Lung (tissue), 12 donors: Measurements from ENCODE around the gene TALDO1. TPM values are rescaled to one million over a fixed set of nuclear protein-coding genes. Genes with fewer than 3 reads are reported as not detected.
A peak's percentile ranks its signal among the peaks of the same experiment; 100 is the strongest.

Experiments used
- ATAC-seq: fragments of 200-7000 bp; cut with Tn5 transposase; one replicate; pipeline ENCODE4 v1.9.1; 2020; ENCODE audit warnings: moderate number of reproducible peaks; ENCODE audit not compliant: insufficient read depth, low FRiP score
- DNase-seq, 3 donors: peaks; one replicate each; pipeline ENCODE4 v3.0.0-alpha.2; 2013 to 2017
- H3K27ac ChIP-seq, 2 donors: one replicate each; pipeline ENCODE4 v1.5.1; 2013; ENCODE audit warnings: mild to moderate bottlenecking in 2 of 2, moderate library complexity in 2 of 2, control low read depth in 1 of 2, inconsistent platforms in 1 of 2, low read depth in 1 of 2, low read length in 1 of 2
- H3K27me3 ChIP-seq, 3 donors: one replicate each; pipeline ENCODE4 v1.5.1; 2013; ENCODE audit warnings: low read length in 2 of 3; ENCODE audit not compliant: control insufficient read depth in 3 of 3, insufficient read depth in 3 of 3
- H3K36me3 ChIP-seq, 4 donors: one replicate each; pipeline ENCODE4 v1.5.1; 2013; ENCODE audit warnings: low read length in 4 of 4, mild to moderate bottlenecking in 1 of 4, moderate library complexity in 1 of 4; ENCODE audit not compliant: control insufficient read depth in 4 of 4, insufficient read depth in 4 of 4
- H3K4me1 ChIP-seq, 5 donors: one replicate each; pipeline ENCODE4 v1.5.1; 2013; ENCODE audit warnings: low read length in 5 of 5, mild to moderate bottlenecking in 2 of 5, moderate library complexity in 1 of 5; ENCODE audit not compliant: control insufficient read depth in 5 of 5, insufficient read depth in 5 of 5
- H3K4me3 ChIP-seq: one replicate; pipeline ENCODE4 v1.5.1; 2013; ENCODE audit warnings: mild to moderate bottlenecking, control low read depth, moderate library complexity
- H3K9ac ChIP-seq, 2 donors: one replicate each; pipeline ENCODE4 v1.5.1; 2013; ENCODE audit warnings: low read length in 2 of 2, control low read depth in 1 of 2; ENCODE audit not compliant: insufficient read depth in 1 of 2
- H3K9me3 ChIP-seq, 4 donors: one replicate each; pipeline ENCODE4 v1.5.1; 2013; ENCODE audit warnings: low read length in 3 of 4, mild to moderate bottlenecking in 1 of 4, moderate library complexity in 1 of 4; ENCODE audit not compliant: control insufficient read depth in 4 of 4, insufficient read depth in 3 of 4
- CTCF ChIP-seq: IDR thresholded peaks from 2 replicates; pipeline ENCODE4 v1.5.1; 2012; ENCODE audit warnings: mild to moderate bottlenecking; ENCODE audit errors: control extremely low read depth, extremely low read depth
- WGBS, 2 donors: extraction: QIAGEN DNeasy Blood & Tissue Kit; methylation state at CpG; one replicate each; pipeline ENCODE4 v1.1.7; 2013; 5-methylcytosine and 5-hydroxymethylcytosine counted together
- polyA plus RNA-seq, 2 donors: library from polyadenylated mRNA; stranded (reverse); fragments of 200-250 nt; gene quantifications; one replicate each; pipeline ENCODE4 v1.2.1, GENCODE V29; 2013
- total RNA-seq, 2 donors: library from RNA; depleted of rRNA in 1 of 2; stranded (reverse); fragments of >200 nt in 1 of 2; gene quantifications; one replicate each; pipeline ENCODE4 v1.2.1, GENCODE V29; 2014 to 2021
- donor health status: control.
- donor health status: control.
- donor health status: Bipolar disorder and iron deficiency.
- donor health status: healthy.
- donor health status: DM: yes; HTN: yes; CAD: no.

Gene TALDO1
- total and polyA plus RNA-seq, 4 donors: 128 to 311 (median 239) TPM

- DNase-seq: no peak
Measured at GRCh38 chr11:702462-703461, 44.5 kb upstream of the TALDO1 start.

GRCh38 chr11:703506-703905 is 43.8 kb upstream of the TALDO1 start:
- WGBS, 2 donors: 92 to 93% methylated on average over 9 of the region's 9 CpGs
- peak overlapping the region in 1 of 2 donors; percentile 68 for H3K27ac ChIP-seq

More at GRCh38 chr11:702462-703461, 44.5 kb upstream of the TALDO1 start:
- Histone ChIP-seq H3K9ac (no peak overlapping the region), H3K27ac (peak overlapping the region in 1 of 2 donors; percentile 68), H3K4me1 (peaks cover 0 to 21% (median 0%) of the 10 kb centered on the region in 5 donors), H3K36me3 (peaks cover 0 to 15% (median 7%) of the 10 kb centered on the region in 4 donors), H3K4me3 (no peak overlapping the region), H3K9me3 (no peaks in the 10 kb centered on the region), H3K27me3 (peaks cover 0 to 4% (median 0%) of the 10 kb centered on the region in 3 donors)
- WGBS, 2 donors: 53 to 68% methylated on average over 26 of the region's 26 CpGs
- peak; percentile 61 for ATAC-seq
- no peak for TF ChIP-seq CTCF

GRCh38 chr11:704228-704674 is 43.0 kb upstream of the TALDO1 start:
- H3K4me1 ChIP-seq: peaks cover 0 to 21% (median 0%) of the 10 kb centered on the region in 5 donors
- WGBS, 2 donors: 86 to 95% methylated on average over 18 of the region's 18 CpGs
- H3K27me3 ChIP-seq: peaks cover 0 to 4% (median 0%) of the 10 kb centered on the region in 3 donors
- DNase-seq (no peak), ATAC-seq (no peak)
- H3K9me3 ChIP-seq: no peaks in the 10 kb centered on the region
- peaks cover 0 to 15% (median 7%) of the 10 kb centered on the region in 4 donors for H3K36me3 ChIP-seq
- H3K9ac ChIP-seq: no peak overlapping the region
- peak overlapping the region in 1 of 2 donors; percentile 78 for H3K27ac ChIP-seq
- TF ChIP-seq CTCF: no peak
- no peak overlapping the region for H3K4me3 ChIP-seq

More at GRCh38 chr11:703506-703905, 43.8 kb upstream of the TALDO1 start:
- no peak for DNase-seq
- Histone ChIP-seq H3K9ac (no peak overlapping the region), H3K27me3 (peaks cover 0 to 4% (median 0%) of the 10 kb centered on the region in 3 donors), H3K4me1 (peaks cover 0 to 21% (median 0%) of the 10 kb centered on the region in 5 donors), H3K36me3 (peaks cover 0 to 15% (median 7%) of the 10 kb centered on the region in 4 donors), H3K9me3 (no peaks in the 10 kb centered on the region), H3K4me3 (no peak overlapping the region)
- no peak for ATAC-seq
- TF ChIP-seq CTCF: no peak
